ENCODE data around the gene AP3B1. TPM values are rescaled to one million over a fixed set of nuclear protein-coding genes. Genes with fewer than 3 reads are reported as not detected.
"Not testable (repeated sequence)": the region's sequence is repeated elsewhere in the genome, so short reads cannot be mapped to it uniquely, and the experiment has no call there.

AP3B1 gene
- total and polyA plus RNA-seq, 2 donors (not counting 1 experiment from before 2014, with no cell fraction given), result 26.8 to 58.9 TPM

DNA sequence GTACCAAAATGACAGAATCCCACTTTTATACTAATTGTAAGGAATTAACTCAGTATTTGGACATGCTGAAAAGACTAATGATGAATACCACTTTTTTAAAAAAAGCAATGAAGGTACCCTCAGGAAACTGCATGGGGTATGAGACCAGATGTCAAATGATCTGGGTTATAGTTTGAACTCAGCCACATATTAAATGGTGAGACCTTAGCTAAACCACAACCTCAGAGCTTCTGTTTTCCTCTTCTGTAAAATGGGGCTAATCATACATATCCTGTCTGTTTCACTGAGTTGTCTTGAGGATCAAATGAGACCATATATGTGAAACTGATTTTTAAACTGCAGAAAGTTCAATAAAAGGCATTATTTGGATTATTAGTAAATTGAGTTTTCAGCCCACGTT is 238.4 kb downstream of the AP3B1 start:
- intact Hi-C loops (cut with micrococcal nuclease), result no loop called here
- H3K4me3 Mint-ChIP-seq, result no peak overlapping the region
- H4K20me1 ChIP-seq (ENCODE audit: control insufficient read depth, insufficient read depth, low read length, poor library complexity, severe bottlenecking), result no peaks in the 10 kb centered on the region
- no CpG with 5 or more reads among the region's 1 CpG for WGBS (ENCODE audit: insufficient coverage)
- no peak for DNase-seq
- H2AFZ ChIP-seq (ENCODE audit: insufficient read depth, low read depth, low read length, poor library complexity, severe bottlenecking), result no peak overlapping the region
- H3K36me3 ChIP-seq (replicated peaks in 1 of 2; ENCODE audit: control extremely low read depth in 1 of 2, control insufficient read depth in 1 of 2, extremely low read depth in 1 of 2, insufficient read depth in 2 of 2, low read length in 1 of 2), result peaks cover 3 to 11% of the 10 kb centered on the region in 2 experiments
- POLR2A ChIA-PET, result no interaction called here
- H3K4me1 Mint-ChIP-seq, result no peaks in the 10 kb centered on the region
- no peaks in the 10 kb centered on the region for H3K9me3 ChIP-seq (ENCODE audit: control extremely low read depth in 1 of 3, control insufficient read depth in 2 of 3, insufficient read depth in 1 of 3, low read length in 2 of 3)
- H3K4me2 ChIP-seq (replicated peaks; ENCODE audit: low read depth, low read length, poor library complexity, severe bottlenecking), result no peak overlapping the region
- TF ChIP-seq EZH2 (IDR thresholded peaks at IDR 0.05; ENCODE audit: borderline replicate concordance, insufficient read depth, low read depth, low read length, poor library complexity, severe bottlenecking) (no peak), CTCF (IDR thresholded peaks at IDR 0.05) (no peak)
- H3K27ac Mint-ChIP-seq, result no peak overlapping the region
- H3K27me3 ChIP-seq (replicated peaks in 1 of 4; ENCODE audit: control extremely low read depth in 1 of 4, control insufficient read depth in 3 of 4, insufficient read depth in 4 of 4, low read length in 3 of 4), result no peaks in the 10 kb centered on the region
- CTCF ChIA-PET, result no interaction called here
- H3K27ac ChIP-seq (ENCODE audit: low read length in 2 of 2), result no peak overlapping the region
- H3K9me3 Mint-ChIP-seq (ENCODE audit: insufficient read depth), result no peaks in the 10 kb centered on the region
- no peaks in the 10 kb centered on the region for H3K79me2 ChIP-seq (ENCODE audit: control insufficient read depth, insufficient read depth, low read length)
- no peak for ATAC-seq (ENCODE audit: low read depth)
- H3K27me3 Mint-ChIP-seq, result no peaks in the 10 kb centered on the region
- no peak overlapping the region for H3K9ac ChIP-seq (ENCODE audit: low read length)
- H3K4me1 ChIP-seq (ENCODE audit: control insufficient read depth in 2 of 2, insufficient read depth in 2 of 2, low read length in 2 of 2), result no peaks in the 10 kb centered on the region
- no peak overlapping the region for H3K4me3 ChIP-seq (ENCODE audit: control extremely low read depth in 1 of 5, extremely low read depth in 1 of 5, insufficient read depth in 1 of 5, low read depth in 2 of 5, low read length in 4 of 5)

GRCh38 chr5:78050888-78051287 is 243.6 kb downstream of the AP3B1 start:
- no peaks in the 10 kb centered on the region for H3K27me3 ChIP-seq (replicated peaks in 1 of 4; ENCODE audit: control extremely low read depth in 1 of 4, control insufficient read depth in 3 of 4, insufficient read depth in 4 of 4, low read length in 3 of 4)
- no peak overlapping the region for H3K4me3 ChIP-seq (ENCODE audit: control extremely low read depth in 1 of 5, extremely low read depth in 1 of 5, insufficient read depth in 1 of 5, low read depth in 2 of 5, low read length in 4 of 5)
- ATAC-seq (ENCODE audit: low read depth) (no peak), DNase-seq (no peak)
- H2AFZ ChIP-seq (ENCODE audit: insufficient read depth, low read depth, low read length, poor library complexity, severe bottlenecking), result no peak overlapping the region
- Mint-ChIP-seq H3K27ac (no peak overlapping the region), H3K27me3 (no peaks in the 10 kb centered on the region), H3K4me3 (no peak overlapping the region), H3K9me3 (ENCODE audit: insufficient read depth) (no peaks in the 10 kb centered on the region), H3K4me1 (no peaks in the 10 kb centered on the region)
- no peak overlapping the region for H3K27ac ChIP-seq (ENCODE audit: low read length in 2 of 2)
- ChIA-PET POLR2A (no interaction called here), CTCF (interaction anchor here (0.6 kb wide), 1 partner anchor 465 kb away, joined by 4 read pairs; no protein-coding TSS in a partner anchor)
- no CpG with 5 or more reads among the region's 4 CpGs for WGBS (ENCODE audit: insufficient coverage)
- peaks cover 4 to 8% of the 10 kb centered on the region in 2 experiments for H3K36me3 ChIP-seq (replicated peaks in 1 of 2; ENCODE audit: control extremely low read depth in 1 of 2, control insufficient read depth in 1 of 2, extremely low read depth in 1 of 2, insufficient read depth in 2 of 2, low read length in 1 of 2)
- H3K9ac ChIP-seq (ENCODE audit: low read length), result no peak overlapping the region
- no peak overlapping the region for H3K4me2 ChIP-seq (replicated peaks; ENCODE audit: low read depth, low read length, poor library complexity, severe bottlenecking)
- intact Hi-C loops (cut with micrococcal nuclease), result no loop called here
- TF ChIP-seq EZH2 (IDR thresholded peaks at IDR 0.05; ENCODE audit: borderline replicate concordance, insufficient read depth, low read depth, low read length, poor library complexity, severe bottlenecking) (no peak), CTCF (IDR thresholded peaks at IDR 0.05) (no peak)
- no peaks in the 10 kb centered on the region for H4K20me1 ChIP-seq (ENCODE audit: control insufficient read depth, insufficient read depth, low read length, poor library complexity, severe bottlenecking)
- no peaks in the 10 kb centered on the region for H3K4me1 ChIP-seq (ENCODE audit: control insufficient read depth in 2 of 2, insufficient read depth in 2 of 2, low read length in 2 of 2)
- H3K79me2 ChIP-seq (ENCODE audit: control insufficient read depth, insufficient read depth, low read length), result no peaks in the 10 kb centered on the region
- peaks cover 0 to 3% (median 0%) of the 10 kb centered on the region in 3 donors for H3K9me3 ChIP-seq (ENCODE audit: control extremely low read depth in 1 of 3, control insufficient read depth in 2 of 3, insufficient read depth in 1 of 3, low read length in 2 of 3)

GRCh38 chr5:78046823-78047222 is 247.7 kb downstream of the AP3B1 start:
- H3K79me2 ChIP-seq (ENCODE audit: control insufficient read depth, insufficient read depth, low read length); H3K4me1 Mint-ChIP-seq; H3K4me3 Mint-ChIP-seq; DNase-seq; H3K27me3 Mint-ChIP-seq; H3K27ac Mint-ChIP-seq; H3K27me3 ChIP-seq (replicated peaks in 1 of 4; ENCODE audit: control extremely low read depth in 1 of 4, control insufficient read depth in 3 of 4, insufficient read depth in 4 of 4, low read length in 3 of 4); H2AFZ ChIP-seq (ENCODE audit: insufficient read depth, low read depth, low read length, poor library complexity, severe bottlenecking); H3K9me3 ChIP-seq (ENCODE audit: control extremely low read depth in 1 of 3, control insufficient read depth in 2 of 3, insufficient read depth in 1 of 3, low read length in 2 of 3); H3K4me2 ChIP-seq (replicated peaks; ENCODE audit: low read depth, low read length, poor library complexity, severe bottlenecking); H3K36me3 ChIP-seq (replicated peaks in 1 of 2; ENCODE audit: control extremely low read depth in 1 of 2, control insufficient read depth in 1 of 2, extremely low read depth in 1 of 2, insufficient read depth in 2 of 2, low read length in 1 of 2); H3K9ac ChIP-seq (ENCODE audit: low read length); CTCF ChIA-PET; H3K4me3 ChIP-seq (ENCODE audit: control extremely low read depth in 1 of 5, extremely low read depth in 1 of 5, insufficient read depth in 1 of 5, low read depth in 2 of 5, low read length in 4 of 5); H3K27ac ChIP-seq (ENCODE audit: low read length in 2 of 2); POLR2A ChIA-PET; ATAC-seq (ENCODE audit: low read depth); H3K4me1 ChIP-seq (ENCODE audit: control insufficient read depth in 2 of 2, insufficient read depth in 2 of 2, low read length in 2 of 2); intact Hi-C loops (cut with micrococcal nuclease); H3K9me3 Mint-ChIP-seq (ENCODE audit: insufficient read depth); H4K20me1 ChIP-seq (ENCODE audit: control insufficient read depth, insufficient read depth, low read length, poor library complexity, severe bottlenecking): not testable (repeated sequence)
- WGBS (ENCODE audit: insufficient coverage), result no CpG with 5 or more reads among the region's 2 CpGs
